Nephron progenitor cell (in vitro differentiated cells): ENCODE data around the gene MPEG1.

Experiments used
- DNase-seq: peaks from one replicate; pipeline ENCODE4 v3.0.0; 2021
- H3K27ac Mint-ChIP-seq: 2 replicates; pipeline ENCODE4 v1.8.0; 2021; ENCODE audit warnings: mild to moderate bottlenecking, moderate library complexity, mixed read lengths
- H3K27me3 Mint-ChIP-seq: 2 replicates; pipeline ENCODE4 v1.8.0; 2021; ENCODE audit warnings: mild to moderate bottlenecking, low read depth, mixed read lengths; ENCODE audit not compliant: poor library complexity
- H3K36me3 Mint-ChIP-seq: 2 replicates; pipeline ENCODE4 v1.8.0; 2021; ENCODE audit warnings: low read depth, mixed read lengths
- H3K4me1 Mint-ChIP-seq: 2 replicates; pipeline ENCODE4 v1.8.0; 2021; ENCODE audit warnings: mixed read lengths
- H3K4me3 Mint-ChIP-seq: 2 replicates; pipeline ENCODE4 v1.8.0; 2021; ENCODE audit warnings: mild to moderate bottlenecking, moderate library complexity, mixed read lengths
- H3K9me3 Mint-ChIP-seq: 2 replicates; pipeline ENCODE4 v1.8.0; 2021; ENCODE audit warnings: mild to moderate bottlenecking, moderate library complexity, mixed read lengths
- TF ChIP-seq, protein P1 (sequence below): fragments of 200-600 bp; sonication (generic); IDR thresholded peaks from 2 replicates; pipeline ENCODE4 v1.5.0; 2021; ENCODE audit warnings: antibody characterized with exemption

The MPEG1 gene

DNA sequence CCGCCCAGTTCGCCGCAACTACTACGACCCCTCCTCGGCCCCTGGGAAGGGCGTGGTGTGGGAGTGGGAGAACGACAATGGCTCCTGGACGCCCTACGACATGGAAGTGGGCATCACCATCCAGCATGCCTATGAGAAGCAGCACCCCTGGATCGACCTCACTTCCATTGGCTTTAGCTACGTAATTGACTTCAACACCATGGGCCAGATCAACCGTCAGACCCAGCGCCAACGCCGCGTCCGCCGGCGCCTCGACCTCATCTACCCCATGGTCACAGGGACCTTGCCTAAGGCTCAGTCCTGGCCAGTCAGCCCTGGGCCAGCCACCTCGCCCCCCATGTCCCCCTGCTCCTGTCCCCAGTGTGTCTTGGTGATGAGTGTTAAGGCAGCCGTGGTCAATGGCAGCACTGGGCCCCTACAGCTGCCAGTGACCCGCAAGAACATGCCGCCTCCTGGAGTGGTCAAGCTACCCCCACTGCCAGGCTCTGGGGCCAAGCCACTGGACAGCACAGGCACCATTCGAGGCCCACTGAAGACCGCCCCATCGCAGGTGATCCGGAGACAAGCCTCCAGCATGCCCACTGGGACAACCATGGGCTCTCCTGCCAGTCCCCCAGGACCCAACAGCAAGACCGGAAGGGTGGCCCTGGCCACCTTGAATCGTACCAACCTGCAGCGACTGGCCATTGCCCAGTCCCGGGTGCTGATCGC, 30.8 kb downstream of the MPEG1 start:
- peaks cover 48% of the 10 kb centered on the region for H3K36me3 Mint-ChIP-seq
- TF ChIP-seq, protein P1, sequence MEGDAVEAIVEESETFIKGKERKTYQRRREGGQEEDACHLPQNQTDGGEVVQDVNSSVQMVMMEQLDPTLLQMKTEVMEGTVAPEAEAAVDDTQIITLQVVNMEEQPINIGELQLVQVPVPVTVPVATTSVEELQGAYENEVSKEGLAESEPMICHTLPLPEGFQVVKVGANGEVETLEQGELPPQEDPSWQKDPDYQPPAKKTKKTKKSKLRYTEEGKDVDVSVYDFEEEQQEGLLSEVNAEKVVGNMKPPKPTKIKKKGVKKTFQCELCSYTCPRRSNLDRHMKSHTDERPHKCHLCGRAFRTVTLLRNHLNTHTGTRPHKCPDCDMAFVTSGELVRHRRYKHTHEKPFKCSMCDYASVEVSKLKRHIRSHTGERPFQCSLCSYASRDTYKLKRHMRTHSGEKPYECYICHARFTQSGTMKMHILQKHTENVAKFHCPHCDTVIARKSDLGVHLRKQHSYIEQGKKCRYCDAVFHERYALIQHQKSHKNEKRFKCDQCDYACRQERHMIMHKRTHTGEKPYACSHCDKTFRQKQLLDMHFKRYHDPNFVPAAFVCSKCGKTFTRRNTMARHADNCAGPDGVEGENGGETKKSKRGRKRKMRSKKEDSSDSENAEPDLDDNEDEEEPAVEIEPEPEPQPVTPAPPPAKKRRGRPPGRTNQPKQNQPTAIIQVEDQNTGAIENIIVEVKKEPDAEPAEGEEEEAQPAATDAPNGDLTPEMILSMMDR, result no peak
- no peak overlapping the region for H3K27ac Mint-ChIP-seq
- no peak for DNase-seq
- H3K9me3 Mint-ChIP-seq, result peaks cover 9% of the 10 kb centered on the region
- peaks cover 19% of the 10 kb centered on the region for H3K4me1 Mint-ChIP-seq
- H3K4me3 Mint-ChIP-seq, result no peak overlapping the region
- peaks cover 5% of the 10 kb centered on the region for H3K27me3 Mint-ChIP-seq

DNA sequence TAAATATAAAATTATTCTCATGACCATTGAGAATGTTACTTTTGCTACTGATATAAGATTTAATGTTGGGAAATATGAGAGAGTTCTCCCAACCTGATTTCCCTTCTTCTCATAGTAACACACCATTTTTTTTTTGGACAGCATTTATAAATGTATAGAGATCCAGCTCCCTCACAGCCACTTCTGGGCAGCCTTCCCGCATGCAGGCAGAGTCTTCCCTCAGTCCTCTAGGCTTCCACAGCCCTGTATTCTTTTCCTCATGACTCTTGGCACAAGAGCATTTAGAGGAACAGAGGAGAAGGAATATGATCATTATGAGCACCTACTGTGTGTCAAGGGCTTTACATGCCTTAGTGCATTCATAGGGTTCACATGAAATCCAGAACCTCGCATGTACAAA, 31.8 kb downstream of the MPEG1 start:
- Mint-ChIP-seq H3K4me3 (no peak overlapping the region), H3K4me1 (peaks cover 15% of the 10 kb centered on the region), H3K36me3 (peaks cover 49% of the 10 kb centered on the region), H3K27ac (no peak overlapping the region), H3K27me3 (peaks cover 5% of the 10 kb centered on the region), H3K9me3 (peaks cover 9% of the 10 kb centered on the region)
- TF ChIP-seq, protein P1, result no peak
- DNase-seq, result no peak

DNA sequence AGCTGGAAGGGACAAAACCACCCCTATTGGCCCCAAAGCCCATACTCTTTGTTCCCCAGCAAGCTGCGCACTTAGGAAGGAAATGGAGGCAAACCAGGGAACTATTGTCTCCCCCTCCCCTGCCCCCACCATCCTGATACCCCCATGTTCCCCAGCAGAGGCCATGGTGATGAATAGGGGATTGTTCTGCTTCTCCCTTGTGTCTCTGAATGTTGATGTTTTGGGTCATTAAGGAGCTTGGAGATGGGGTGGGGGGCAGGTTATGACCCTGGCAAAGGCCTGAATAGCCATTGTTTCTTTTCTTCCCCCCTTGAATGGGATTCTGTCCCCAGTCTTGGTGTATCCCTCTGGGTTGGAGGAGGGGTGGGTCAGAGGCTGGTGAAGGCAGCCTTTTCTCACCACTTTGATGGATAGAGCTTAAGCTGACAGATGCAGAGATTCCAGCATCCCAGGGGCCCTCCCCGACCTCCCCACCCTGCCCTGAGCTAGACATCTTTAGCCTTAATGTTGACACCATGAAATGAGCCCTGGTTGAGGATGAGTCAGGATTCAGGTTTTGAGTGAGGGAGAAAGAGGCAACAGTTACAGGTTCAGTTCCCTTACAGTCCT, 32.5 kb downstream of the MPEG1 start:
- Mint-ChIP-seq H3K4me3 (no peak overlapping the region), H3K27ac (no peak overlapping the region)

DNA sequence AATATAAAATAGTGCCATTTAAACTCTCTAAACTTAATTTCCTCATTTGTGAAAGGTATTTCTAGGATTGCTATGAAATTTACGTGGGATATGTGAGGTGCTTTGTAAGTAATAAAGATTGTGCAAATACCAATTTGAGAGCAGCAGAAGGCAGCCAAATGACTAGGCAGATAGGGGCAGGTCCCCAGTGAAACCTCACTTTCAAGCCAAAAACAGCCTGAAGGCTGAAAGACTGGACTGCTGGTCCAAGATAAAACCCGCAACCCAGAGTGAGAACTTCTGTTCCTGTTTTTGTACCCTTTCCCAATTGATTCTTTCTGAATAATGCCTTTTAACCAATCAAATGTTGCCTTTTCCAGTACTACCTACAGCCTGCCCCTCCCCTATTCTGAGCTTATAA, 33.6 kb downstream of the MPEG1 start:
- Mint-ChIP-seq H3K27me3 (peaks cover 5% of the 10 kb centered on the region), H3K4me3 (no peak overlapping the region), H3K9me3 (peaks cover 9% of the 10 kb centered on the region), H3K27ac (no peak overlapping the region), H3K36me3 (peaks cover 49% of the 10 kb centered on the region), H3K4me1 (peaks cover 19% of the 10 kb centered on the region)
- DNase-seq, result no peak
- TF ChIP-seq, protein P1, result no peak

More for the DNA sequence above, 32.5 kb downstream of the MPEG1 start:
- peaks cover 9% of the 10 kb centered on the region for H3K9me3 Mint-ChIP-seq
- TF ChIP-seq, protein P1, result no peak
- H3K36me3 Mint-ChIP-seq, result peaks cover 49% of the 10 kb centered on the region
- peaks cover 5% of the 10 kb centered on the region for H3K27me3 Mint-ChIP-seq
- H3K4me1 Mint-ChIP-seq, result peaks cover 18% of the 10 kb centered on the region
- no peak for DNase-seq

DNA sequence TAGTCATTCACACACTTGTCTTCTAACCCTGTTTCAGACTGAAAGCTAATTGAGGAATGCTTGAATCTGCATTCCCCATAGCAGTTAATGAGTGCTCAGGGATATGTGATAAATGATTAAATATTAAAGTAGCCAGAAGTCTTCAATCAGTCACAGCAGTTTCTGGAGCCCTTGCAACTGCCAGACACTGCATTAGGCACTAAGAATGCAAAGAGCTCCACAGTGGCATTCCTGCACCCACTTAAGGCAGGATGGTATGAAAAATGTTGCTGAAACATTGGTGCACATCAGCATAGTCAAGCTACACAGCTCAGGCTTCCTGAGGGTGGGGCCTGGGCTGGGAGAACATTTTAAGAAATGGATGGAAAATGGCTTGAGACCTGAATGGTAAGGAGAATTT, 34.3 kb downstream of the MPEG1 start:
- Mint-ChIP-seq H3K36me3 (peaks cover 44% of the 10 kb centered on the region), H3K27ac (peak overlapping the region; percentile 72), H3K4me3 (no peak overlapping the region), H3K4me1 (peaks cover 26% of the 10 kb centered on the region), H3K27me3 (peaks cover 5% of the 10 kb centered on the region), H3K9me3 (peaks cover 9% of the 10 kb centered on the region)
- TF ChIP-seq, protein P1, result no peak
- DNase-seq, result no peak

DNA sequence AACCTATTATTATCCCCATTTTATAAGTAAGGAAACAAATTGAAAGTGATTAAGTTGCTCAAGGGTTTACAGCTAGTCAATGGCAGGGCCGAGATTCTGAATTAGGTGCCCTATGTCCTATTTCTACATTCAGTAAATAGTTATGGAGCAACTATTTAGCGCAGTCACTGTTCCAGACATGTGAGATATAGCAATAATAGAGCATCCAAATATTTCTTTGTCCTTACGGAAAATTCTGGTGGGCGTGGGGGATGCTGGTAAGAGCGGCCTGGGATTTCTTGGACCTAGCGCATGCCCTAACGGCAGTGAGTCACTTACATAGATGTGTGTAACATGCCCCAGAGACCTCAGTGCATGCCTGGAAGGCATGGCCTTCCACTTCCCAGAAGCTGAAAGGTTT, 36.4 kb downstream of the MPEG1 start:
- Mint-ChIP-seq H3K36me3 (peaks cover 27% of the 10 kb centered on the region), H3K27me3 (peaks cover 8% of the 10 kb centered on the region), H3K4me3 (no peak overlapping the region), H3K27ac (no peak overlapping the region), H3K9me3 (peaks cover 9% of the 10 kb centered on the region), H3K4me1 (peaks cover 34% of the 10 kb centered on the region)
- TF ChIP-seq, protein P1, result no peak
- no peak for DNase-seq
